T follicular helper cell (primary cell): ENCODE data around the gene PEAK1.

ENCODE experiments used
- DNase-seq: peaks from one replicate; pipeline ENCODE4 v3.0.0-alpha.2; 2020; ENCODE audit warnings: low read depth

The PEAK1 gene

GRCh38 chr15:77087213-77087612 is 332.7 kb downstream of the PEAK1 start:
- DNase-seq: no peak

- no peak for DNase-seq
These were observed 334.6 kb downstream of the PEAK1 start for GRCh38 chr15:77085297-77085696.

- DNase-seq: no peak
These were observed 335.5 kb downstream of the PEAK1 start for GRCh38 chr15:77084436-77084835.

GRCh38 chr15:77083381-77084160 is 336.3 kb downstream of the PEAK1 start:
- peak; percentile 26 for DNase-seq

GRCh38 chr15:77081971-77082370 is 337.9 kb downstream of the PEAK1 start:
- no peak for DNase-seq

- no peak for DNase-seq
These were observed 343.5 kb downstream of the PEAK1 start for GRCh38 chr15:77076323-77076915.

- no peak for DNase-seq
These were observed 344.4 kb downstream of the PEAK1 start for GRCh38 chr15:77075528-77075927.

GRCh38 chr15:77074350-77074749 is 345.6 kb downstream of the PEAK1 start:
- DNase-seq: no peak

- DNase-seq: no peak
These were observed 348.3 kb downstream of the PEAK1 start for GRCh38 chr15:77071305-77072223.

- peak; percentile 89 for DNase-seq
These were observed 349.2 kb downstream of the PEAK1 start, which contains the start of gene TSPAN3 for GRCh38 chr15:77070495-77071304. TSS of gene TSPAN3 (minus strand) at chr15:77071109. CDS start at chr15:77070954, 155 bp downstream.

GRCh38 chr15:77070180-77070494 is 349.8 kb downstream of the PEAK1 start:
- DNase-seq: no peak

- no peak for DNase-seq
These were observed 350.3 kb downstream of the PEAK1 start for GRCh38 chr15:77069521-77070121.

GRCh38 chr15:77068633-77069032 is 351.3 kb downstream of the PEAK1 start:
- no peak for DNase-seq

GRCh38 chr15:77067691-77068367 is 352.1 kb downstream of the PEAK1 start:
- DNase-seq: no peak

- DNase-seq: no peak
These were observed 352.8 kb downstream of the PEAK1 start for GRCh38 chr15:77066971-77067690.

- DNase-seq: no peak
These were observed 355.2 kb downstream of the PEAK1 start for GRCh38 chr15:77064539-77065308.

- no peak for DNase-seq
These were observed 355.8 kb downstream of the PEAK1 start for GRCh38 chr15:77064063-77064462.

- DNase-seq: no peak
These were observed 356.7 kb downstream of the PEAK1 start for GRCh38 chr15:77063249-77063648.

- no peak for DNase-seq
These were observed 359.4 kb downstream of the PEAK1 start for GRCh38 chr15:77060546-77060945.
